NCI-H187 (cell line): ENCODE results near the gene IL12RB1.

ENCODE experiments used
- DNase-seq, 2 experiments: peaks; one replicate each; lab custom pipeline; 2025; lab: John Stamatoyannopoulos, UW

Gene IL12RB1

GRCh38 chr19:18086590-18087138 lies at the start of gene IL12RB1:
Gene IL12RB1, minus strand, starts transcription at chr19:18086934. Its CDS starts 111 bp downstream, at chr19:18086823.
- no peak for DNase-seq

GRCh38 chr19:18135712-18136584 lies 49.2 kb upstream of the IL12RB1 start:
- no peak for DNase-seq

GRCh38 chr19:18131841-18132596 lies 45.3 kb upstream of the IL12RB1 start:
- DNase-seq: no peak

GRCh38 chr19:18130523-18131242 lies 43.9 kb upstream of the IL12RB1 start:
- no peak for DNase-seq

GRCh38 chr19:18128805-18129204 lies 42.1 kb upstream of the IL12RB1 start:
- no peak for DNase-seq

- no peak for DNase-seq
Observed at GRCh38 chr19:18128044-18128443, 41.3 kb upstream of the IL12RB1 start.

GRCh38 chr19:18126097-18126496 lies 39.4 kb upstream of the IL12RB1 start:
- DNase-seq: no peak

- no peak for DNase-seq
Observed at GRCh38 chr19:18123819-18124218, 37.1 kb upstream of the IL12RB1 start.

GRCh38 chr19:18122860-18123795 lies 36.4 kb upstream of the IL12RB1 start:
- no peak for DNase-seq

- no peak for DNase-seq
Observed at GRCh38 chr19:18122424-18122823, 35.7 kb upstream of the IL12RB1 start.

- DNase-seq: no peak
Observed at GRCh38 chr19:18121166-18121565, 34.4 kb upstream of the IL12RB1 start.

- no peak for DNase-seq
Observed at GRCh38 chr19:18120127-18120526, 33.4 kb upstream of the IL12RB1 start.

GRCh38 chr19:18119717-18120105 lies 33.0 kb upstream of the IL12RB1 start:
- DNase-seq: no peak

GRCh38 chr19:18119013-18119716 lies 32.4 kb upstream of the IL12RB1 start:
- no peak for DNase-seq

GRCh38 chr19:18118420-18119012 lies 31.8 kb upstream of the IL12RB1 start:
- DNase-seq: no peak

- DNase-seq: peak; percentile 33 to 80
Observed at GRCh38 chr19:18117692-18118378, 31.1 kb upstream of the IL12RB1 start.

GRCh38 chr19:18117364-18117691 lies 30.6 kb upstream of the IL12RB1 start:
- no peak for DNase-seq

GRCh38 chr19:18114483-18114882 lies 27.7 kb upstream of the IL12RB1 start:
- no peak for DNase-seq

- DNase-seq: no peak
Observed at GRCh38 chr19:18113827-18114226, 27.1 kb upstream of the IL12RB1 start.
